Measurements from ENCODE around the gene HOXA2.

HOXA2 gene

GRCh38 chr7:27141137-27141922 is 38.8 kb upstream of the HOXA2 start:
- no peak for DNase-seq (ENCODE audit: low read depth, low spot score)
- no peak for TF ChIP-seq CTCF (IDR thresholded peaks at IDR 0.05; ENCODE audit: insufficient read depth, low read length, missing control alignments)
- ChIA-PET CTCF (interaction anchor here (1.2 to 6.6 kb wide), 7 partner anchors 9 to 460 kb away, joined by 3 to 71 read pairs (median 19); partner anchors contain the start of genes HOXA4 and HOXA7), POLR2A (no interaction called here)
- H3K4me3 ChIP-seq (ENCODE audit: low read depth, low read length): no peak overlapping the region

- no peak for DNase-seq (ENCODE audit: low read depth, low spot score)
- ChIA-PET POLR2A (no interaction called here), CTCF (interaction anchor here (1.3 to 6.6 kb wide), 6 partner anchors 9 to 459 kb away, joined by 5 to 71 read pairs (median 28); partner anchors contain the start of genes HOXA4 and HOXA7)
- no peak overlapping the region for H3K4me3 ChIP-seq (ENCODE audit: low read depth, low read length)
- no peak for TF ChIP-seq CTCF (IDR thresholded peaks at IDR 0.05; ENCODE audit: insufficient read depth, low read length, missing control alignments)
Observed at GRCh38 chr7:27140126-27140857, 37.8 kb upstream of the HOXA2 start.

GRCh38 chr7:27139334-27140125 is 37.0 kb upstream of the HOXA2 start:
- ChIA-PET CTCF (interaction anchor here (3.1 to 6.6 kb wide), 4 partner anchors 11 to 458 kb away, joined by 19 to 71 read pairs (median 41); partner anchors contain the start of gene HOXA7), POLR2A (no interaction called here)
- no peak for TF ChIP-seq CTCF (IDR thresholded peaks at IDR 0.05; ENCODE audit: insufficient read depth, low read length, missing control alignments)
- DNase-seq (ENCODE audit: low read depth, low spot score): no peak
- H3K4me3 ChIP-seq (ENCODE audit: low read depth, low read length): no peak overlapping the region

- CTCF ChIA-PET: interaction anchor here (6.6 kb wide), 1 partner anchor 17 kb away, joined by 38 read pairs; the partner anchor contains the start of gene HOXA7
- POLR2A ChIA-PET: no interaction called here
- DNase-seq (ENCODE audit: low read depth, low spot score): no peak
- no peak overlapping the region for H3K4me3 ChIP-seq (ENCODE audit: low read depth, low read length)
- no peak for TF ChIP-seq CTCF (IDR thresholded peaks at IDR 0.05; ENCODE audit: insufficient read depth, low read length, missing control alignments)
Observed at GRCh38 chr7:27138985-27139333, 36.5 kb upstream of the HOXA2 start.

- no peak overlapping the region for H3K4me3 ChIP-seq (ENCODE audit: low read depth, low read length)
- ChIA-PET CTCF (no interaction called here), POLR2A (no interaction called here)
- TF ChIP-seq CTCF (IDR thresholded peaks at IDR 0.05; ENCODE audit: insufficient read depth, low read length, missing control alignments): no peak
- no peak for DNase-seq (ENCODE audit: low read depth, low spot score)
Observed at GRCh38 chr7:27138472-27138871, 36.0 kb upstream of the HOXA2 start.
